ENCODE results near the gene SAMD3.

DNA sequence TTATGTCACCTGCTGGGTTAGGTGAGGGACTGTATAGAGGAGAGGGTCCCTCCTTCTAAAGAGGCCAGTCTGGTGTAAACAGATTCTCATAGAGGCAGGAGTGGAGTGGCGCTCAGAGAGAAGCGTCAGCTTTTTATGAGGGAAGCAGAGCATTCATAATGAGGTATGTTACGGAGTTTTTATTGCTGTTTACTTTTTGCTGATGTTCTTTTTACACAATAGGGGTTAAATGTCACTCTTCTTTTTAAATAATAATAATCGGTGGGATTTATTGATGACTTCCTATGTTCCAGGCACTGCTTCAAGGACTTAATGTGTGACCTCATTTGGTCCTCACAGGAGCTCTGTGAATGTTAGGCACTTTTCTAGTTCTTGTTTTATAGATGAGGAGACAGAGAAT lies 124.4 kb downstream of the SAMD3 start:
- TF ChIP-seq, protein P1, sequence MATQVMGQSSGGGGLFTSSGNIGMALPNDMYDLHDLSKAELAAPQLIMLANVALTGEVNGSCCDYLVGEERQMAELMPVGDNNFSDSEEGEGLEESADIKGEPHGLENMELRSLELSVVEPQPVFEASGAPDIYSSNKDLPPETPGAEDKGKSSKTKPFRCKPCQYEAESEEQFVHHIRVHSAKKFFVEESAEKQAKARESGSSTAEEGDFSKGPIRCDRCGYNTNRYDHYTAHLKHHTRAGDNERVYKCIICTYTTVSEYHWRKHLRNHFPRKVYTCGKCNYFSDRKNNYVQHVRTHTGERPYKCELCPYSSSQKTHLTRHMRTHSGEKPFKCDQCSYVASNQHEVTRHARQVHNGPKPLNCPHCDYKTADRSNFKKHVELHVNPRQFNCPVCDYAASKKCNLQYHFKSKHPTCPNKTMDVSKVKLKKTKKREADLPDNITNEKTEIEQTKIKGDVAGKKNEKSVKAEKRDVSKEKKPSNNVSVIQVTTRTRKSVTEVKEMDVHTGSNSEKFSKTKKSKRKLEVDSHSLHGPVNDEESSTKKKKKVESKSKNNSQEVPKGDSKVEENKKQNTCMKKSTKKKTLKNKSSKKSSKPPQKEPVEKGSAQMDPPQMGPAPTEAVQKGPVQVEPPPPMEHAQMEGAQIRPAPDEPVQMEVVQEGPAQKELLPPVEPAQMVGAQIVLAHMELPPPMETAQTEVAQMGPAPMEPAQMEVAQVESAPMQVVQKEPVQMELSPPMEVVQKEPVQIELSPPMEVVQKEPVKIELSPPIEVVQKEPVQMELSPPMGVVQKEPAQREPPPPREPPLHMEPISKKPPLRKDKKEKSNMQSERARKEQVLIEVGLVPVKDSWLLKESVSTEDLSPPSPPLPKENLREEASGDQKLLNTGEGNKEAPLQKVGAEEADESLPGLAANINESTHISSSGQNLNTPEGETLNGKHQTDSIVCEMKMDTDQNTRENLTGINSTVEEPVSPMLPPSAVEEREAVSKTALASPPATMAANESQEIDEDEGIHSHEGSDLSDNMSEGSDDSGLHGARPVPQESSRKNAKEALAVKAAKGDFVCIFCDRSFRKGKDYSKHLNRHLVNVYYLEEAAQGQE (IDR thresholded peaks at IDR 0.05; ENCODE audit: unreplicated experiment), result no peak
- TF ChIP-seq, protein P2, sequence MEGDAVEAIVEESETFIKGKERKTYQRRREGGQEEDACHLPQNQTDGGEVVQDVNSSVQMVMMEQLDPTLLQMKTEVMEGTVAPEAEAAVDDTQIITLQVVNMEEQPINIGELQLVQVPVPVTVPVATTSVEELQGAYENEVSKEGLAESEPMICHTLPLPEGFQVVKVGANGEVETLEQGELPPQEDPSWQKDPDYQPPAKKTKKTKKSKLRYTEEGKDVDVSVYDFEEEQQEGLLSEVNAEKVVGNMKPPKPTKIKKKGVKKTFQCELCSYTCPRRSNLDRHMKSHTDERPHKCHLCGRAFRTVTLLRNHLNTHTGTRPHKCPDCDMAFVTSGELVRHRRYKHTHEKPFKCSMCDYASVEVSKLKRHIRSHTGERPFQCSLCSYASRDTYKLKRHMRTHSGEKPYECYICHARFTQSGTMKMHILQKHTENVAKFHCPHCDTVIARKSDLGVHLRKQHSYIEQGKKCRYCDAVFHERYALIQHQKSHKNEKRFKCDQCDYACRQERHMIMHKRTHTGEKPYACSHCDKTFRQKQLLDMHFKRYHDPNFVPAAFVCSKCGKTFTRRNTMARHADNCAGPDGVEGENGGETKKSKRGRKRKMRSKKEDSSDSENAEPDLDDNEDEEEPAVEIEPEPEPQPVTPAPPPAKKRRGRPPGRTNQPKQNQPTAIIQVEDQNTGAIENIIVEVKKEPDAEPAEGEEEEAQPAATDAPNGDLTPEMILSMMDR (conservative IDR thresholded peaks at IDR 0.05; ENCODE audit: low read depth in 2 of 2), result no peak
- TF ChIP-seq EZH2 (IDR thresholded peaks at IDR 0.05; ENCODE audit: low read depth, unreplicated experiment), result no peak
